Esophagus muscularis mucosa (tissue), 3 donors: ENCODE results near the gene NPAS3.

Experiments used
- CTCF ChIP-seq, 3 experiments: fragments of 200-600 bp in 2 of 3; fragments of 450-650 bp in 1 of 3; sonication (generic) in 2 of 3; IDR thresholded peaks; one replicate each; pipeline ENCODE4 v1.5.1; 2017 to 2019; ENCODE audit warnings: antibody characterized with exemption in 3 of 3, mild to moderate bottlenecking in 2 of 3, moderate library complexity in 1 of 3
- POLR2A ChIP-seq: fragments of 450-650 bp; IDR thresholded peaks from one replicate; pipeline ENCODE4 v1.6.1; 2017; ENCODE audit warnings: antibody characterized with exemption, moderate library complexity, mild to moderate bottlenecking, low read depth
- POLR2AphosphoS5 ChIP-seq, 2 donors: sonication (generic); formaldehyde crosslinking; IDR thresholded peaks; one replicate each; pipeline ENCODE4 v1.6.1; 2017; ENCODE audit warnings: antibody characterized with exemption in 2 of 2

- TF ChIP-seq CTCF (IDR thresholded peaks at IDR 0.05) (no peak), POLR2A (no peak), POLR2AphosphoS5 (IDR thresholded peaks at IDR 0.05) (no peak)
These were observed 131.8 kb downstream of the NPAS3 start for GRCh38 chr14:33070475-33070874.
